Brain microvascular endothelial cell (primary cell): Measurements from ENCODE around the gene SLC3A2.

Source experiments
- DNase-seq: peaks from one replicate; pipeline ENCODE4 v3.0.0-alpha.2; 2020
- H3K27ac ChIP-seq: fragments of 250-450 bp; sonication (Bioruptor Pico); 2 replicates; pipeline ENCODE4 v1.5.1; 2020; ENCODE audit warnings: mild to moderate bottlenecking, moderate library complexity
- H3K27me3 ChIP-seq: fragments of 250-450 bp; sonication (Bioruptor Pico); replicated peaks from 2 replicates; pipeline ENCODE4 v1.5.1; 2020; ENCODE audit warnings: mild to moderate bottlenecking
- H3K36me3 ChIP-seq: fragments of 250-450 bp; sonication (Bioruptor Pico); replicated peaks from 2 replicates; pipeline ENCODE4 v1.5.1; 2020; ENCODE audit warnings: mild to moderate bottlenecking
- H3K4me3 ChIP-seq: 2 replicates; pipeline ENCODE4 v1.5.1; 2011; ENCODE audit warnings: low read depth, mild to moderate bottlenecking, control low read depth, low read length, moderate library complexity
- CTCF ChIP-seq: IDR thresholded peaks from 2 replicates; pipeline ENCODE4 v1.5.1; 2011; ENCODE audit warnings: low read depth, mild to moderate bottlenecking, moderate library complexity, low read length, control low read depth, inconsistent platforms; ENCODE audit errors: missing control alignments
- in situ Hi-C: cut with HindIII; loops from 2 replicates; pipeline ENCODE4 v1.10.0; 2017; ENCODE audit warnings: low sequenced_read_pairs, low pct_ligation_motif_present

SLC3A2 gene

GRCh38 chr11:62922653-62923431 is 42.1 kb downstream of the SLC3A2 start:
- no peak overlapping the region for H3K4me3 ChIP-seq
- H3K36me3 ChIP-seq: no peaks in the 10 kb centered on the region
- peak; percentile 70 for TF ChIP-seq CTCF
- DNase-seq: no peak
- H3K27me3 ChIP-seq: peaks cover 41% of the 10 kb centered on the region
- no peak overlapping the region for H3K27ac ChIP-seq
- in situ Hi-C loops: loop anchor here (25.0 kb wide), 1 partner anchor 89 kb away; the partner anchor contains the start of gene SLC22A8

GRCh38 chr11:62923601-62924411 is 43.1 kb downstream of the SLC3A2 start:
- no peaks in the 10 kb centered on the region for H3K36me3 ChIP-seq
- no peak for TF ChIP-seq CTCF
- no peak overlapping the region for H3K4me3 ChIP-seq
- peaks cover 41% of the 10 kb centered on the region for H3K27me3 ChIP-seq
- in situ Hi-C loops: loop anchor here (25.0 kb wide), 1 partner anchor 88 kb away; the partner anchor contains the start of gene SLC22A8
- no peak for DNase-seq
- H3K27ac ChIP-seq: no peak overlapping the region

- no peak for TF ChIP-seq CTCF
- Histone ChIP-seq H3K27ac (no peak overlapping the region), H3K36me3 (no peaks in the 10 kb centered on the region), H3K27me3 (peaks cover 41% of the 10 kb centered on the region), H3K4me3 (no peak overlapping the region)
- DNase-seq: no peak
- in situ Hi-C loops: no loop called here
Observed at GRCh38 chr11:62925308-62925707, 44.6 kb downstream of the SLC3A2 start.

- H3K27me3 ChIP-seq: peaks cover 41% of the 10 kb centered on the region
- in situ Hi-C loops: no loop called here
- no peak for DNase-seq
- peak overlapping the region; percentile 41 for H3K4me3 ChIP-seq
- no peaks in the 10 kb centered on the region for H3K36me3 ChIP-seq
- TF ChIP-seq CTCF: no peak
- H3K27ac ChIP-seq: no peak overlapping the region
Observed at GRCh38 chr11:62925745-62926679, 45.3 kb downstream of the SLC3A2 start.

- TF ChIP-seq CTCF: no peak
Observed at GRCh38 chr11:62926680-62927455, 46.2 kb downstream of the SLC3A2 start.

More at GRCh38 chr11:62926680-62927455, 46.2 kb downstream of the SLC3A2 start:
- peaks cover 39% of the 10 kb centered on the region for H3K27me3 ChIP-seq
- in situ Hi-C loops: no loop called here
- no peak overlapping the region for H3K27ac ChIP-seq
- H3K4me3 ChIP-seq: no peak overlapping the region
- no peak for DNase-seq
- H3K36me3 ChIP-seq: no peaks in the 10 kb centered on the region
